Panc1 (cell line): Measurements from ENCODE around the gene TSSK6. TPM values are rescaled to one million over a fixed set of nuclear protein-coding genes. Genes with fewer than 3 reads are reported as not detected.

Experiments
- ATAC-seq: fragments of 200-7000 bp; cut with Tn5 transposase; 2 replicates; pipeline ENCODE4 v1.9.1; 2020; ENCODE audit warnings: mild to moderate bottlenecking, moderate library complexity
- BruUV-seq: library from RNA; stranded (reverse); fragments of 400-500 nt; replicated peaks from 2 replicates; lab custom pipeline; 2021; lab: Mats Ljungman, UMichigan
- CTCF ChIA-PET: fragments of 300-600 bp; sonication (Branson Sonifier 250); formaldehyde crosslinking; loops from one replicate; lab custom pipeline; 2022; ENCODE audit warnings: antibody characterized with exemption; lab: Charles Lee
- POLR2A ChIA-PET: fragments of 300-600 bp; sonication (Branson Sonifier 250); formaldehyde crosslinking; loops from one replicate; lab custom pipeline; 2022; ENCODE audit warnings: antibody characterized with exemption; lab: Charles Lee
- DNase-seq: peaks from one replicate; pipeline ENCODE4 v3.0.0-alpha.2; 2010; ENCODE audit warnings: low read depth, low spot score
- H3K27ac ChIP-seq: 2 replicates; pipeline ENCODE4 v1.5.1; 2011; ENCODE audit warnings: mild to moderate bottlenecking, low read length, inconsistent platforms
- H3K27me3 ChIP-seq: fragments of 200-500 bp; sonication (Bioruptor generic); 2 replicates; pipeline ENCODE4 v1.6.0; 2014; ENCODE audit warnings: low read length, inconsistent platforms; ENCODE audit not compliant: control insufficient read depth, insufficient read depth
- H3K36me3 ChIP-seq: fragments of 200-500 bp; sonication (Bioruptor generic); 2 replicates; pipeline ENCODE4 v1.5.1; 2014; ENCODE audit warnings: inconsistent platforms, mild to moderate bottlenecking, low read length, moderate library complexity; ENCODE audit not compliant: control insufficient read depth, insufficient read depth
- H3K4me1 ChIP-seq: 2 replicates; pipeline ENCODE4 v1.5.1; 2011; ENCODE audit warnings: inconsistent platforms, mild to moderate bottlenecking, low read length, moderate library complexity; ENCODE audit not compliant: control insufficient read depth, insufficient read depth
- H3K4me3 ChIP-seq, 2 experiments: 2 replicates each; pipeline ENCODE4 v1.5.1; 2011 to 2012; ENCODE audit warnings: low read depth in 2 of 2, low read length in 2 of 2, mild to moderate bottlenecking in 2 of 2, inconsistent platforms in 1 of 2, moderate library complexity in 1 of 2
- H3K9me3 ChIP-seq: fragments of 200-500 bp; sonication (Bioruptor generic); 2 replicates; pipeline ENCODE4 v1.5.1; 2014; ENCODE audit warnings: low read depth, mild to moderate bottlenecking, inconsistent platforms, low read length, moderate library complexity; ENCODE audit not compliant: control insufficient read depth, insufficient read depth
- POLR2AphosphoS5 ChIP-seq: IDR thresholded peaks from 2 replicates; pipeline ENCODE4 v1.6.1; 2012; ENCODE audit warnings: mild to moderate bottlenecking, low read depth, low read length, moderate library complexity
- SIN3A ChIP-seq: IDR thresholded peaks from 2 replicates; pipeline ENCODE4 v1.6.1; 2012; ENCODE audit warnings: low read depth, mild to moderate bottlenecking, low read length, moderate library complexity, borderline replicate concordance; ENCODE audit not compliant: insufficient read depth
- TCF7L2 ChIP-seq: IDR thresholded peaks from 2 replicates; pipeline ENCODE4 v1.6.1; 2011; ENCODE audit warnings: mild to moderate bottlenecking, low read depth, low read length, inconsistent platforms
- in situ Hi-C: cut with HindIII; loops from 2 replicates; pipeline ENCODE4 v1.10.0; 2016; ENCODE audit warnings: low sequenced_read_pairs, low pct_unique_long_range_greater_than_20kb
- intact Hi-C: fragments of 100-400 bp; cut with micrococcal nuclease; formaldehyde crosslinking; loops from one replicate; pipeline ENCODE4 v1.10.0; 2022; ENCODE audit not compliant: unreplicated experiment
- total RNA-seq: library from RNA; stranded (reverse); gene quantifications from one replicate; pipeline ENCODE4 v1.2.1, GENCODE V29; 2021; ENCODE audit not compliant: unreplicated experiment
- TF ChIP-seq, protein P1 (sequence below): fragments of 450-650 bp; IDR thresholded peaks from 2 replicates; pipeline ENCODE4 v1.5.1; 2017; ENCODE audit warnings: mild to moderate bottlenecking
- TF ChIP-seq, protein P2 (sequence below), 2 experiments: IDR thresholded peaks; 2 replicates each; pipeline ENCODE4 v1.6.1; 2011 to 2012; ENCODE audit warnings: low read depth in 2 of 2, control low read depth in 1 of 2, low read length in 1 of 2, mild to moderate bottlenecking in 1 of 2, moderate library complexity in 1 of 2; ENCODE audit not compliant: insufficient read depth in 1 of 2

The TSSK6 gene
- total RNA-seq, 1 experiment from 2014 or later, result 1.8 TPM

DNA sequence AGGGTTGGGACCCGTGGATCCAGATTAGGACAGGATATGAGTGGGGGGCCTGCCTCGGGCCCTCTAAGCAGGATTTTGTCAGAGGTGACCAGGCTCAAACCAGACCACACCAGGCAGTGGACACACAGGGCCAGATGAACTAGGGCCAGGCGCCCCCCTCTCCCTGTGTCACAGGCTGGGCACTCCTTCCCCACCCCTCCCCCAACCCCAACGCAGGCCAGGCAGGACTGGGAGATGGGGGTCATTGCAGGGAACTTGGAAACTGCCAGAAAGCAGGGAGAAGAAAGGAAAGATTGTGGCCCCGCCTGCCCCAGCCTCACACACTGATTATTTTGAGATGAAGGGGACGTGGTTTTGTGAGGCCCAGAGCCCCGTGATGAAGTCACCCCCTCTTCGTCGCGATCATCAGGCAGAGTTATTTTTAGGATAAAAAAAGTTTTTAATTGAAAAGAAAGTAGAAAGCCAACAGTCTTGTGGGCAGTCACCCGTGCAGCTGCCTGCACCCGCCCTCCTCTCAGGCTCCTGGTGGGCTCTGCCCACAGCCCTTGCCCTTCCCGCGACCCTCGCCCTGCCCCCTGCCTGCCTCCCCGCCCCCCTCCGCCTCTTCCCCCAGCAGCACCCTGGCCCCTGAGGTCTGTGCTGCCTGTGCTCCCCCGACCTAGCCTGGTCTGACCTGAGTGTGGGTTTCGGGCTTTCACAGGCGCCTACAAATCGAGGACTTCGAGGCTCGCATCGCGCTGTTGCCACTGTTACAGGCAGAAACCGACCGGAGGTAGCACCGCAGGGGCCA lies 11.4 kb upstream of the TSSK6 start:
- POLR2A ChIA-PET, result no interaction called here

DNA sequence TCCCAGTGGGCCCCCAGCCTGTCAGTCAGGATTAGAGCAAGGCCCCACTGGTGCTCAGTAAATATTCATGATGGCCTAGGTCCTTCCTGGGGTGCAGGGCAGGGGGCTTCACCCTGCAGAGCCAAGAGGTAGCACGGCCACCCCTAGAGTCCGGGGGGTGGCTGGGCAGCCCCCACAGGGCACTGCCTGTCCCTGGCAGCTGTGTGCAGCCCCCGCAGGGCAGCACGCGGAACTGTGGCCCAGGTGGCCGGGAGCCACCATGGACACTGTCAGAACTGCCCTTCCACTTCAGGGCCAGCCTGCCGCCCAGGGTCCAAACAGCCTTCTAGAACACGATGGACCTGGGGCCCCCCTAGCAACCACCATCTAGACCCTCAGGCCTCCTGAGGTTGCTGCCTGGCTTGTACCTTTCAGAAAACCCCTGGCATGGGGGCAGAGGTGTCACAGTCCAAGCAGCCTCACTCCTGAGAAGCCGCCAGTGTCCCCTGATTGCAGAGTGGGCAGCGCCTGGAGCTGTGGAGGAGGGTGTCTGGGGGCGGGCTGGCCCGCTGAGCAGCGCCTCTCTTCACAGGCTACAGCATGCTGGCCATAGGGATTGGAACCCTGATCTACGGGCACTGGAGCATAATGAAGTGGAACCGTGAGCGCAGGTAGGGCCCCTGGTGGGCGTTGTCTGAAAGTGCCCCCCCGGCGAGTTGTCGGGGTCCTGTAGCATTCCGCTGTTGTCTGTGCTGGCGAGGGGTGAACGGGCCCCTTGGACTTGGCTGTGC lies 10.4 kb upstream of the TSSK6 start:
- BruUV-seq, result no TSS peak
- no peak for ATAC-seq
- Histone ChIP-seq H3K4me1 (no peaks in the 10 kb centered on the region; the same call in 1 of the 2 replicates), H3K27ac (no peak overlapping the region), H3K4me3 (no peak overlapping the region), H3K9me3 (no peaks in the 10 kb centered on the region), H3K36me3 (no peaks in the 10 kb centered on the region), H3K27me3 (no peaks in the 10 kb centered on the region)
- TF ChIP-seq, protein P1, sequence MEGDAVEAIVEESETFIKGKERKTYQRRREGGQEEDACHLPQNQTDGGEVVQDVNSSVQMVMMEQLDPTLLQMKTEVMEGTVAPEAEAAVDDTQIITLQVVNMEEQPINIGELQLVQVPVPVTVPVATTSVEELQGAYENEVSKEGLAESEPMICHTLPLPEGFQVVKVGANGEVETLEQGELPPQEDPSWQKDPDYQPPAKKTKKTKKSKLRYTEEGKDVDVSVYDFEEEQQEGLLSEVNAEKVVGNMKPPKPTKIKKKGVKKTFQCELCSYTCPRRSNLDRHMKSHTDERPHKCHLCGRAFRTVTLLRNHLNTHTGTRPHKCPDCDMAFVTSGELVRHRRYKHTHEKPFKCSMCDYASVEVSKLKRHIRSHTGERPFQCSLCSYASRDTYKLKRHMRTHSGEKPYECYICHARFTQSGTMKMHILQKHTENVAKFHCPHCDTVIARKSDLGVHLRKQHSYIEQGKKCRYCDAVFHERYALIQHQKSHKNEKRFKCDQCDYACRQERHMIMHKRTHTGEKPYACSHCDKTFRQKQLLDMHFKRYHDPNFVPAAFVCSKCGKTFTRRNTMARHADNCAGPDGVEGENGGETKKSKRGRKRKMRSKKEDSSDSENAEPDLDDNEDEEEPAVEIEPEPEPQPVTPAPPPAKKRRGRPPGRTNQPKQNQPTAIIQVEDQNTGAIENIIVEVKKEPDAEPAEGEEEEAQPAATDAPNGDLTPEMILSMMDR, result no peak
- TF ChIP-seq TCF7L2 (no peak), POLR2AphosphoS5 (no peak), SIN3A (no peak)
- TF ChIP-seq, protein P2, sequence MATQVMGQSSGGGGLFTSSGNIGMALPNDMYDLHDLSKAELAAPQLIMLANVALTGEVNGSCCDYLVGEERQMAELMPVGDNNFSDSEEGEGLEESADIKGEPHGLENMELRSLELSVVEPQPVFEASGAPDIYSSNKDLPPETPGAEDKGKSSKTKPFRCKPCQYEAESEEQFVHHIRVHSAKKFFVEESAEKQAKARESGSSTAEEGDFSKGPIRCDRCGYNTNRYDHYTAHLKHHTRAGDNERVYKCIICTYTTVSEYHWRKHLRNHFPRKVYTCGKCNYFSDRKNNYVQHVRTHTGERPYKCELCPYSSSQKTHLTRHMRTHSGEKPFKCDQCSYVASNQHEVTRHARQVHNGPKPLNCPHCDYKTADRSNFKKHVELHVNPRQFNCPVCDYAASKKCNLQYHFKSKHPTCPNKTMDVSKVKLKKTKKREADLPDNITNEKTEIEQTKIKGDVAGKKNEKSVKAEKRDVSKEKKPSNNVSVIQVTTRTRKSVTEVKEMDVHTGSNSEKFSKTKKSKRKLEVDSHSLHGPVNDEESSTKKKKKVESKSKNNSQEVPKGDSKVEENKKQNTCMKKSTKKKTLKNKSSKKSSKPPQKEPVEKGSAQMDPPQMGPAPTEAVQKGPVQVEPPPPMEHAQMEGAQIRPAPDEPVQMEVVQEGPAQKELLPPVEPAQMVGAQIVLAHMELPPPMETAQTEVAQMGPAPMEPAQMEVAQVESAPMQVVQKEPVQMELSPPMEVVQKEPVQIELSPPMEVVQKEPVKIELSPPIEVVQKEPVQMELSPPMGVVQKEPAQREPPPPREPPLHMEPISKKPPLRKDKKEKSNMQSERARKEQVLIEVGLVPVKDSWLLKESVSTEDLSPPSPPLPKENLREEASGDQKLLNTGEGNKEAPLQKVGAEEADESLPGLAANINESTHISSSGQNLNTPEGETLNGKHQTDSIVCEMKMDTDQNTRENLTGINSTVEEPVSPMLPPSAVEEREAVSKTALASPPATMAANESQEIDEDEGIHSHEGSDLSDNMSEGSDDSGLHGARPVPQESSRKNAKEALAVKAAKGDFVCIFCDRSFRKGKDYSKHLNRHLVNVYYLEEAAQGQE (IDR thresholded peaks at IDR 0.05; ENCODE audit: insufficient read depth in 1 of 2, low read depth in 2 of 2, low read length in 1 of 2), result no peak
- intact Hi-C loops (no loop called here), in situ Hi-C loops (no loop called here)
- ChIA-PET POLR2A (no interaction called here), CTCF (no interaction called here)
- DNase-seq, result no peak

More for the DNA sequence above, 11.4 kb upstream of the TSSK6 start:
- intact Hi-C loops (no loop called here), in situ Hi-C loops (no loop called here)
- TF ChIP-seq TCF7L2, result no peak
- no peak for TF ChIP-seq POLR2AphosphoS5
- no peak for TF ChIP-seq SIN3A
- TF ChIP-seq, protein P2 (IDR thresholded peaks at IDR 0.05; ENCODE audit: insufficient read depth in 1 of 2, low read depth in 2 of 2, low read length in 1 of 2), result no peak
- TF ChIP-seq, protein P1, result no peak
- CTCF ChIA-PET, result no interaction called here
- no peak for ATAC-seq
- Histone ChIP-seq H3K4me3 (no peak overlapping the region), H3K9me3 (no peaks in the 10 kb centered on the region), H3K36me3 (no peaks in the 10 kb centered on the region), H3K27ac (no peak overlapping the region), H3K4me1 (no peaks in the 10 kb centered on the region; the same call in 1 of the 2 replicates), H3K27me3 (no peaks in the 10 kb centered on the region)
- BruUV-seq, result no TSS peak
- no peak for DNase-seq
